HEK293 (cell line): ENCODE data around the gene LSS.

ENCODE experiments used
- BCL11A ChIP-seq: fragments of 450-650 bp; formaldehyde crosslinking; IDR thresholded peaks from 2 replicates; pipeline ENCODE4 v1.5.1; 2016; ENCODE audit warnings: low read depth, missing biosample characterization, missing genetic modification characterization
- GFI1B ChIP-seq: fragments of 450-650 bp; formaldehyde crosslinking; IDR thresholded peaks from 2 replicates; pipeline ENCODE4 v1.5.1; 2016; ENCODE audit warnings: missing biosample characterization, missing genetic modification characterization
- GLIS1 ChIP-seq: fragments of 450-650 bp; formaldehyde crosslinking; IDR thresholded peaks from 2 replicates; pipeline ENCODE4 v1.5.1; 2016; ENCODE audit warnings: missing biosample characterization, missing genetic modification characterization
- KLF1 ChIP-seq: fragments of 450-650 bp; formaldehyde crosslinking; IDR thresholded peaks from 2 replicates; pipeline ENCODE4 v1.5.1; 2016; ENCODE audit warnings: missing biosample characterization, missing genetic modification characterization
- MEIS1 ChIP-seq: sonication (generic); formaldehyde crosslinking; IDR thresholded peaks from 2 replicates; pipeline ENCODE4 v1.8.1; 2022; ENCODE audit warnings: missing genetic modification reagents, mild to moderate bottlenecking, borderline replicate concordance
- MYNN ChIP-seq: fragments of 450-650 bp; formaldehyde crosslinking; IDR thresholded peaks from 2 replicates; pipeline ENCODE4 v1.5.1; 2016; ENCODE audit warnings: missing biosample characterization, missing genetic modification characterization, borderline replicate concordance
- PBX3 ChIP-seq: sonication (generic); formaldehyde crosslinking; IDR thresholded peaks from 2 replicates; pipeline ENCODE4 v1.8.1; 2022; ENCODE audit warnings: mild to moderate bottlenecking, moderate library complexity, missing genetic modification reagents
- TSHZ1 ChIP-seq: fragments of 450-650 bp; formaldehyde crosslinking; IDR thresholded peaks from 2 replicates; pipeline ENCODE4 v1.5.1; 2016; ENCODE audit warnings: missing biosample characterization, missing genetic modification characterization, borderline replicate concordance
- YY1 ChIP-seq: fragments of 450-650 bp; formaldehyde crosslinking; IDR thresholded peaks from 2 replicates; pipeline ENCODE4 v1.5.1; 2018; ENCODE audit warnings: missing biosample characterization, missing genetic modification characterization
- ZBTB1 ChIP-seq: fragments of 450-650 bp; formaldehyde crosslinking; IDR thresholded peaks from 2 replicates; pipeline ENCODE4 v1.5.1; 2016; ENCODE audit warnings: missing biosample characterization, missing genetic modification characterization
- ZBTB11 ChIP-seq: fragments of 450-650 bp; formaldehyde crosslinking; conservative IDR thresholded peaks from 2 replicates; pipeline ENCODE4 v1.5.1; 2016; ENCODE audit warnings: low read depth, missing biosample characterization, missing genetic modification characterization
- ZBTB21 ChIP-seq: fragments of 450-650 bp; formaldehyde crosslinking; IDR thresholded peaks from 2 replicates; pipeline ENCODE4 v1.5.1; 2017; ENCODE audit warnings: missing biosample characterization, missing genetic modification characterization
- ZEB2 ChIP-seq: fragments of 450-650 bp; formaldehyde crosslinking; IDR thresholded peaks from 2 replicates; pipeline ENCODE4 v1.5.1; 2016; ENCODE audit warnings: missing biosample characterization, missing genetic modification characterization
- ZNF10 ChIP-seq: fragments of 450-650 bp; formaldehyde crosslinking; IDR thresholded peaks from 2 replicates; pipeline ENCODE4 v1.5.1; 2017; ENCODE audit warnings: missing biosample characterization, missing genetic modification characterization
- ZNF112 ChIP-seq: fragments of 450-650 bp; formaldehyde crosslinking; IDR thresholded peaks from 2 replicates; pipeline ENCODE4 v1.5.0; 2017; ENCODE audit warnings: missing biosample characterization, missing genetic modification characterization
- ZNF140 ChIP-seq: fragments of 450-650 bp; formaldehyde crosslinking; IDR thresholded peaks from 2 replicates; pipeline ENCODE4 v1.5.1; 2016; ENCODE audit warnings: missing biosample characterization, missing genetic modification characterization
- ZNF214 ChIP-seq: fragments of 450-650 bp; formaldehyde crosslinking; IDR thresholded peaks from 2 replicates; pipeline ENCODE4 v1.5.1; 2017; ENCODE audit warnings: missing biosample characterization, mild to moderate bottlenecking, missing genetic modification characterization, borderline replicate concordance
- ZNF23 ChIP-seq: fragments of 450-650 bp; formaldehyde crosslinking; IDR thresholded peaks from 2 replicates; pipeline ENCODE4 v1.5.1; 2016; ENCODE audit warnings: missing biosample characterization, missing genetic modification characterization, borderline replicate concordance
- ZNF24 ChIP-seq: fragments of 450-650 bp; formaldehyde crosslinking; IDR thresholded peaks from 2 replicates; pipeline ENCODE4 v1.5.1; 2016; ENCODE audit warnings: missing biosample characterization, missing genetic modification characterization
- ZNF362 ChIP-seq: fragments of 450-650 bp; formaldehyde crosslinking; IDR thresholded peaks from 2 replicates; pipeline ENCODE4 v1.5.1; 2016; ENCODE audit warnings: missing biosample characterization, missing genetic modification characterization
- ZNF394 ChIP-seq: fragments of 450-650 bp; formaldehyde crosslinking; IDR thresholded peaks from 2 replicates; pipeline ENCODE4 v1.5.1; 2016; ENCODE audit warnings: missing biosample characterization, missing genetic modification characterization, mild to moderate bottlenecking, moderate library complexity, borderline replicate concordance
- ZNF521 ChIP-seq: fragments of 450-650 bp; formaldehyde crosslinking; IDR thresholded peaks from 2 replicates; pipeline ENCODE4 v1.5.1; 2017; ENCODE audit warnings: missing biosample characterization, mild to moderate bottlenecking, missing genetic modification characterization
- ZNF555 ChIP-seq: fragments of 450-650 bp; formaldehyde crosslinking; conservative IDR thresholded peaks from 2 replicates; pipeline ENCODE4 v1.5.1; 2017; ENCODE audit warnings: missing biosample characterization, mild to moderate bottlenecking, missing genetic modification characterization, inconsistent platforms
- ZNF629 ChIP-seq: fragments of 450-650 bp; formaldehyde crosslinking; IDR thresholded peaks from 2 replicates; pipeline ENCODE4 v1.5.1; 2017; ENCODE audit warnings: missing biosample characterization, missing genetic modification characterization
- ZNF670 ChIP-seq: fragments of 450-650 bp; formaldehyde crosslinking; IDR thresholded peaks from 2 replicates; pipeline ENCODE4 v1.5.1; 2016; ENCODE audit warnings: missing biosample characterization, missing genetic modification characterization, low read depth
- ZNF692 ChIP-seq: fragments of 450-650 bp; formaldehyde crosslinking; IDR thresholded peaks from 2 replicates; pipeline ENCODE4 v1.5.1; 2016; ENCODE audit warnings: missing biosample characterization, missing genetic modification characterization
- ZSCAN16 ChIP-seq: fragments of 450-650 bp; formaldehyde crosslinking; IDR thresholded peaks from 2 replicates; pipeline ENCODE4 v1.5.1; 2016; ENCODE audit warnings: missing biosample characterization, missing genetic modification characterization
- ZXDB ChIP-seq: fragments of 450-650 bp; formaldehyde crosslinking; IDR thresholded peaks from 2 replicates; pipeline ENCODE4 v1.5.1; 2016; ENCODE audit warnings: missing biosample characterization, missing genetic modification characterization

Gene LSS

GRCh38 chr21:46228345-46229051, at the start of gene LSS (continued):
- TF ChIP-seq MYNN (tag by site-specific recombination), result no peak
- no peak for TF ChIP-seq GFI1B (tag by site-specific recombination)
- no peak for TF ChIP-seq ZNF112 (tag by site-specific recombination)
- TF ChIP-seq ZNF10 (tag by site-specific recombination), result no peak
- TF ChIP-seq ZNF629 (tag by site-specific recombination), result peak; percentile 73
- TF ChIP-seq BCL11A (tag by site-specific recombination), result no peak
- no peak for TF ChIP-seq ZNF670
- TF ChIP-seq ZNF362 (tag by site-specific recombination), result no peak
- 0 out of 2 replicates have a peak, but pooled peaks have one; percentile 8 for TF ChIP-seq ZBTB21 (tag by site-specific recombination)
- TF ChIP-seq ZBTB11 (tag by site-specific recombination), result no peak
- TF ChIP-seq GLIS1 (tag by site-specific recombination), result peak; percentile 55
- TF ChIP-seq ZNF214, result no peak
- TF ChIP-seq ZNF692, result peak; percentile 85
- peak; percentile 47 for TF ChIP-seq ZNF394 (tag by site-specific recombination)
- no peak for TF ChIP-seq ZNF521 (tag by site-specific recombination)
- peak; percentile 87 for TF ChIP-seq ZEB2
- peak; percentile 87 for TF ChIP-seq KLF1 (tag by site-specific recombination)
- no peak for TF ChIP-seq MEIS1 (CRISPR knock-in tag)
- no peak for TF ChIP-seq ZSCAN16
- peak; percentile 43; the same call in 1 of the 2 replicates for TF ChIP-seq YY1 (tag by site-specific recombination)
- no peak for TF ChIP-seq ZNF23 (tag by site-specific recombination)
- no peak for TF ChIP-seq ZNF555 (tag by site-specific recombination)
- no peak for TF ChIP-seq ZNF140
- TF ChIP-seq TSHZ1 (tag by site-specific recombination), result no peak
- TF ChIP-seq ZBTB1 (tag by site-specific recombination), result peak; percentile 67; the same call in 1 of the 2 replicates
- peak; percentile 78 for TF ChIP-seq ZXDB (tag by site-specific recombination)
- TF ChIP-seq PBX3, result no peak
- peak; percentile 51 for TF ChIP-seq ZNF24 (tag by site-specific recombination)
